ENCODE data around the gene HOXB13. TPM values are rescaled to one million over a fixed set of nuclear protein-coding genes. Genes with fewer than 3 reads are reported as not detected.

The HOXB13 gene
- total RNA-seq, 2 experiments from 2014 or later = not detected

GRCh38 chr17:48738803-48739526, 10.4 kb upstream of the HOXB13 start:
- ATAC-seq (ENCODE audit: low read depth) (no peak), DNase-seq (no peak)
- peak overlapping the region; percentile 28 for H3K4me3 Mint-ChIP-seq
- H3K9me3 Mint-ChIP-seq = no peaks in the 10 kb centered on the region
- H3K27me3 Mint-ChIP-seq = peaks cover 97% of the 10 kb centered on the region
- POLR2A ChIA-PET = no interaction called here
- H3K36me3 Mint-ChIP-seq = no peaks in the 10 kb centered on the region
- no peak overlapping the region for H3K27ac Mint-ChIP-seq
- no peaks in the 10 kb centered on the region for H3K4me1 Mint-ChIP-seq

- POLR2A ChIA-PET = no interaction called here
- H3K36me3 Mint-ChIP-seq = peaks cover 2% of the 10 kb centered on the region
- ATAC-seq (ENCODE audit: low read depth) = no peak
These were observed 9.9 kb upstream of the HOXB13 start for GRCh38 chr17:48738424-48738802.

GRCh38 chr17:48737330-48738043, 8.9 kb upstream of the HOXB13 start:
- DNase-seq (no peak), ATAC-seq (ENCODE audit: low read depth) (no peak)
- H3K4me1 Mint-ChIP-seq = peaks cover 7% of the 10 kb centered on the region
- peaks cover 96% of the 10 kb centered on the region for H3K27me3 Mint-ChIP-seq
- H3K27ac Mint-ChIP-seq = no peak overlapping the region
- no peak overlapping the region for H3K4me3 Mint-ChIP-seq
- POLR2A ChIA-PET = interaction anchor here (0.7 kb wide), 1 partner anchor 119 kb away, joined by 3 read pairs; no protein-coding TSS in a partner anchor
- H3K9me3 Mint-ChIP-seq = no peaks in the 10 kb centered on the region
- H3K36me3 Mint-ChIP-seq = peaks cover 2% of the 10 kb centered on the region

More at GRCh38 chr17:48738424-48738802, 9.9 kb upstream of the HOXB13 start:
- Mint-ChIP-seq H3K9me3 (no peaks in the 10 kb centered on the region), H3K4me1 (peaks cover 4% of the 10 kb centered on the region), H3K27ac (no peak overlapping the region), H3K4me3 (no peak overlapping the region), H3K27me3 (peaks cover 97% of the 10 kb centered on the region)
- DNase-seq = no peak

- no peak overlapping the region for H3K27ac Mint-ChIP-seq
- POLR2A ChIA-PET = no interaction called here
- H3K36me3 Mint-ChIP-seq = peaks cover 2% of the 10 kb centered on the region
- peaks cover 96% of the 10 kb centered on the region for H3K27me3 Mint-ChIP-seq
- DNase-seq = no peak
- H3K4me3 Mint-ChIP-seq = no peak overlapping the region
- H3K4me1 Mint-ChIP-seq = peaks cover 7% of the 10 kb centered on the region
- H3K9me3 Mint-ChIP-seq = no peaks in the 10 kb centered on the region
- no peak for ATAC-seq (ENCODE audit: low read depth)
These were observed 6.5 kb upstream of the HOXB13 start for GRCh38 chr17:48735062-48735351.

- Mint-ChIP-seq H3K4me1 (peaks cover 7% of the 10 kb centered on the region), H3K4me3 (no peak overlapping the region), H3K27me3 (peaks cover 97% of the 10 kb centered on the region), H3K9me3 (no peaks in the 10 kb centered on the region), H3K27ac (no peak overlapping the region), H3K36me3 (peaks cover 2% of the 10 kb centered on the region)
- DNase-seq (no peak), ATAC-seq (ENCODE audit: low read depth) (no peak)
- POLR2A ChIA-PET = no interaction called here
These were observed 5.9 kb upstream of the HOXB13 start for GRCh38 chr17:48734333-48735061.

GRCh38 chr17:48733632-48734328, 5.2 kb upstream of the HOXB13 start:
- Mint-ChIP-seq H3K27me3 (peaks cover 96% of the 10 kb centered on the region), H3K9me3 (no peaks in the 10 kb centered on the region), H3K27ac (no peak overlapping the region), H3K4me3 (peak overlapping the region; percentile 48), H3K36me3 (peaks cover 2% of the 10 kb centered on the region), H3K4me1 (peaks cover 8% of the 10 kb centered on the region)
- DNase-seq (no peak), ATAC-seq (ENCODE audit: low read depth) (no peak)
- POLR2A ChIA-PET = no interaction called here

GRCh38 chr17:48732688-48733629, 4.4 kb upstream of the HOXB13 start:
- no peak for ATAC-seq (ENCODE audit: low read depth)
- H3K4me1 Mint-ChIP-seq = peaks cover 9% of the 10 kb centered on the region
- peaks cover 2% of the 10 kb centered on the region for H3K36me3 Mint-ChIP-seq
- H3K9me3 Mint-ChIP-seq = no peaks in the 10 kb centered on the region
- DNase-seq = no peak
- H3K4me3 Mint-ChIP-seq = peak overlapping the region; percentile 48
- H3K27ac Mint-ChIP-seq = no peak overlapping the region
- POLR2A ChIA-PET = no interaction called here
- H3K27me3 Mint-ChIP-seq = peaks cover 97% of the 10 kb centered on the region

GRCh38 chr17:48731355-48731754, 2.8 kb upstream of the HOXB13 start:
- Mint-ChIP-seq H3K36me3 (peaks cover 2% of the 10 kb centered on the region), H3K27ac (no peak overlapping the region), H3K9me3 (no peaks in the 10 kb centered on the region), H3K27me3 (peaks cover 97% of the 10 kb centered on the region), H3K4me3 (no peak overlapping the region), H3K4me1 (peaks cover 12% of the 10 kb centered on the region)
- DNase-seq = no peak
- ATAC-seq (ENCODE audit: low read depth) = no peak
- POLR2A ChIA-PET = interaction anchor here (0.6 kb wide), 1 partner anchor 120 kb away, joined by 4 read pairs; no protein-coding TSS in a partner anchor

GRCh38 chr17:48730240-48730550, 1.6 kb upstream of the HOXB13 start:
- POLR2A ChIA-PET = no interaction called here
- DNase-seq = no peak
- peaks cover 2% of the 10 kb centered on the region for H3K36me3 Mint-ChIP-seq
- ATAC-seq (ENCODE audit: low read depth) = no peak
- no peak overlapping the region for H3K4me3 Mint-ChIP-seq
- H3K27ac Mint-ChIP-seq = no peak overlapping the region
- peaks cover 97% of the 10 kb centered on the region for H3K27me3 Mint-ChIP-seq
- no peaks in the 10 kb centered on the region for H3K9me3 Mint-ChIP-seq
- peaks cover 12% of the 10 kb centered on the region for H3K4me1 Mint-ChIP-seq

- ATAC-seq (ENCODE audit: low read depth) = no peak
- Mint-ChIP-seq H3K27ac (no peak overlapping the region), H3K36me3 (peaks cover 2% of the 10 kb centered on the region), H3K4me3 (no peak overlapping the region), H3K4me1 (peaks cover 12% of the 10 kb centered on the region), H3K27me3 (peaks cover 97% of the 10 kb centered on the region), H3K9me3 (no peaks in the 10 kb centered on the region)
- no peak for DNase-seq
- POLR2A ChIA-PET = no interaction called here
These were observed 1.0 kb upstream of the HOXB13 start for GRCh38 chr17:48729335-48730239.

- Mint-ChIP-seq H3K9me3 (no peaks in the 10 kb centered on the region), H3K27ac (no peak overlapping the region), H3K4me3 (no peak overlapping the region), H3K36me3 (no peaks in the 10 kb centered on the region), H3K4me1 (peaks cover 20% of the 10 kb centered on the region), H3K27me3 (peaks cover 99% of the 10 kb centered on the region)
- POLR2A ChIA-PET = no interaction called here
- ATAC-seq (ENCODE audit: low read depth) = no peak
- no peak for DNase-seq
These were observed 955 bp downstream of the HOXB13 start for GRCh38 chr17:48727415-48728175.
